Memory B cell (primary cell): ENCODE data around the gene CYP4B1.

ENCODE experiments used
- ATAC-seq: fragments of 150-1000 bp; cut with Tn5 transposase; 2 replicates; pipeline ENCODE4 v1.10.0; 2021; ENCODE audit warnings: low read depth, mild to moderate bottlenecking, moderate library complexity
- DNase-seq, 2 donors: peaks; one replicate each; pipeline ENCODE4 v3.0.0; 2022; ENCODE audit warnings: low spot score in 2 of 2
- H3K27ac Mint-ChIP-seq: one replicate; pipeline ENCODE4 v1.8.0; 2022; ENCODE audit warnings: mild to moderate bottlenecking, moderate library complexity, mixed read lengths
- H3K27me3 Mint-ChIP-seq: one replicate; pipeline ENCODE4 v1.8.0; 2022; ENCODE audit warnings: mixed read lengths
- H3K36me3 Mint-ChIP-seq: one replicate; pipeline ENCODE4 v1.8.0; 2022; ENCODE audit warnings: mild to moderate bottlenecking, mixed read lengths
- H3K4me1 Mint-ChIP-seq: one replicate; pipeline ENCODE4 v1.8.0; 2022; ENCODE audit warnings: mixed read lengths
- H3K4me3 Mint-ChIP-seq: one replicate; pipeline ENCODE4 v1.8.0; 2022; ENCODE audit warnings: mild to moderate bottlenecking, moderate library complexity, mixed read lengths
- H3K9me3 Mint-ChIP-seq: one replicate; pipeline ENCODE4 v1.8.0; 2022; ENCODE audit warnings: mixed read lengths

CYP4B1 gene

DNA sequence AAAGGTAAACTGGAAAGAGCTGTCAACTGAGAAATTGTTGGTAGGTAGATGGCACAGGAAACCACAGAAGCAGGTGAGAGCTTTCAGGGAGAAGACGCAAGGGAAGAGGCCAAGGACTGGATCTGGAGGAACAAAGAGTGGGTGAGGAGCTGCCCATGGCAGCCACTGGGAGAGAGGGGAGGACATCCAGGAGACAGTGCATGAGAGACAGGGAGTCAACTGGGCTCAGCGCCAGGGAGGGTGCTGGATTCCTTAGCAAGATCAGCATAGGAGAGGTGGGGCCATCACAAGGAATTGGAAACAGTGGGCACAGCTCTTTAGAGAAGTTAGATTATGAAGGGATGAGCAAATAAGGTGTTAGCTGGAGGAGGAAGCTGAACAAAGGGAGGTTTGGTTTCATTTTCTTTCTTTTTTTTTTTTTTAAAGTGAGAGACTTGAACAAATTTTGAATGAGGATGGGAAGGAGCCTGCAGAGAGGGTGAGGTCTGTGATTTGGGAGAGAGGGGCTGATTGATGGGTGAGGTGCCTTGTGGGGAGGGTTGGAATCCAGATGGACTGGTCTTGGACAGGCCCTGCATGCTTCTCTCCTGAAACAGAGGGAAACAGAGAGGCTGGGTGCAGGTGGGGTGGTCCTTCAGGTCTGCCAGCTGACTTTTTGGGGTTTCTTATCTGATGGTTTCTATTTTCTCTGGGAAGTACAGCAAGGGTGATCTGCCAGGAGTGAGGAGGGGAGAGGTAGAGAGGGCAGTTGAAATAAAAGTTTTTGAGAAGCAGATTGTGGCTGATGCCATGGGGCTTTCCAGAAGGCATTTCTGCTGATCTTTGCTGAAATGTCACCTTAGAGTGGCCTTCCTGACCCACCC, 5.4 kb downstream of the CYP4B1 start:
- ATAC-seq (no peak), DNase-seq (no peak)
- no peak overlapping the region for H3K4me3 Mint-ChIP-seq
- H3K4me1 Mint-ChIP-seq: no peaks in the 10 kb centered on the region
- no peak overlapping the region for H3K27ac Mint-ChIP-seq
- H3K9me3 Mint-ChIP-seq: peaks cover 3% of the 10 kb centered on the region
- peaks cover 5% of the 10 kb centered on the region for H3K27me3 Mint-ChIP-seq
- H3K36me3 Mint-ChIP-seq: no peaks in the 10 kb centered on the region

DNA sequence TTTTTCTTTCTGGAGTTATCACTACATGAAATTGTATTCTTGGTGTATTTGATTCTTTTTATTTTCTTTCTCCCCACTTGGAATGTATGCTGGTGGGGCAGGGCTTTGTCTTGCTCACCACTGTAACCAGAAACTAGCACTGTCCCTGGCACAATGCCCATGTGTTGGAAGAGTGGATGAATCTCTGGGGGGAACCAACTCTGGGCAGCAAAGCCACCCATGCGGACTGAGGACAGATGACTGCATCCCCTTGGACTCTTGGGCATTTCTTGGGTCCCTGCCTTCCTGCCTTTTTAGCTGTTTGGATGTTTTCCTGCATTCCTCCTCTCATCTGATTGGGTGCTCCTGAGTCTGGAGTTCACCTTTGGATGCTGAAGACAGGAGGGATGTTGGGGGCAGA, 6.1 kb downstream of the CYP4B1 start:
- DNase-seq: no peak
- H3K27me3 Mint-ChIP-seq: peaks cover 5% of the 10 kb centered on the region
- H3K4me3 Mint-ChIP-seq: no peak overlapping the region
- no peak overlapping the region for H3K27ac Mint-ChIP-seq
- H3K9me3 Mint-ChIP-seq: peaks cover 3% of the 10 kb centered on the region
- ATAC-seq: no peak
- H3K4me1 Mint-ChIP-seq: no peaks in the 10 kb centered on the region
- H3K36me3 Mint-ChIP-seq: no peaks in the 10 kb centered on the region

DNA sequence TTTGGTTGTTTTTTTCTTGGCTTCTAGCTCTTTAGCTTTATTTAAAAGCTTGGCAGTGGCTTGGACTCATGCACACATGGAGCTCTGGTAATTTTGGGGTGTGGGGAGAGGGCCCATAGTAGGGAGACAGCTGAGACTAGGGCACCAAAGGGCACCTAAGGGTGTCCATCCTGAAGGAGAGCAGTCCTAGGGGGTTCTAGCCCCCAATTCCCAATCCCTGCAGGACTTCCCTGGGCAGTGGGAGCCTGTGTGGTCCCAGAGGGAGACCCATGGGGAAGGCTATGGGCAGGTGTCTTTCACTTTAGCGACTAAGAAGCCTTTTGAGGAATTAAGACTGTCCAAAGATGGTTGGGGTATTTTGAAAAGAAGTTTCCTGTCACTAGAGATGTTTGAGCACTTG, 6.9 kb downstream of the CYP4B1 start:
- Mint-ChIP-seq H3K27me3 (peaks cover 5% of the 10 kb centered on the region), H3K9me3 (peaks cover 3% of the 10 kb centered on the region), H3K4me3 (no peak overlapping the region), H3K4me1 (no peaks in the 10 kb centered on the region), H3K36me3 (no peaks in the 10 kb centered on the region), H3K27ac (no peak overlapping the region)
- ATAC-seq (no peak), DNase-seq (no peak)

DNA sequence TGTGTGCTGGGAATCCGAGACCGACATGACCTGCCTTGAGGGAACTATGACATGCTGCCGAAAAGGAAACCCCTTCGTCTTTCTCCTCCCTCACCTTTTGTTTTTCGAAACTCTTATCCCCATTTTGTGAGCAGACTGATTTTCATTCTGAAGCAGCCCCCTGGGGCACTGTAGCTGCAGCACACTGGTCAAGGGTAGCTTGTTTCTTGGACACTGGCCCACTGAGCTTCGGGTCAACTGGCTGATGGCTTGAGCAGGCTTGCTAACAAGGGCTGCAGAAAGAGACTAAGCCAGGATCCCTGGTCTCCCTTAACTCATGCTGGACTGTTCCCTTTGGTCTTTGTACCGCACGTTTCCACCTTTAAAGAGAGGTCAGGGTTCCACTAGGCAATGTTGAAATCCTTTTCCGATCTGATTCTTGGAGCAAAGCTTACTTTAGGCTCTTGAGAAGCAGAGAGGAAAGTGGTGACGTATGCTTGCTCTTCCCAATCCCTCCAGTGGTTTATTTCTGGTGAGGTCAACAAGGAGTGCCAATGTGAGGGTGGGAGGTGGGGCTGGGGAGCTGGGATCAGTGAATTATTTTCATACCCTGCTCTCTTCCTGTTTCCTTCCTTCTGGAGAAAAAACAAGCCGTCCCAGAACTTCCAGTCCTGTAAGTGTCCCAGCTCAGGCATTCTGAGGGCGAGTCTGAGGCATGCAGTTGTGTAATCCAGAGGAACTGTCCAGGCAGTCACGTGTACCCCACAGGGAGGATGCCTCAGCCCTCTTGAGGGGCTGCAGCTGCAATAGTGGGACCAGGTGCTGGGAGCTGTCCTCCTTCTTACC, 7.6 kb downstream of the CYP4B1 start:
- H3K9me3 Mint-ChIP-seq: peaks cover 3% of the 10 kb centered on the region
- DNase-seq (no peak), ATAC-seq (no peak)
- H3K27ac Mint-ChIP-seq: no peak overlapping the region
- H3K27me3 Mint-ChIP-seq: peaks cover 3% of the 10 kb centered on the region
- H3K4me3 Mint-ChIP-seq: no peak overlapping the region
- H3K4me1 Mint-ChIP-seq: no peaks in the 10 kb centered on the region
- H3K36me3 Mint-ChIP-seq: no peaks in the 10 kb centered on the region

DNA sequence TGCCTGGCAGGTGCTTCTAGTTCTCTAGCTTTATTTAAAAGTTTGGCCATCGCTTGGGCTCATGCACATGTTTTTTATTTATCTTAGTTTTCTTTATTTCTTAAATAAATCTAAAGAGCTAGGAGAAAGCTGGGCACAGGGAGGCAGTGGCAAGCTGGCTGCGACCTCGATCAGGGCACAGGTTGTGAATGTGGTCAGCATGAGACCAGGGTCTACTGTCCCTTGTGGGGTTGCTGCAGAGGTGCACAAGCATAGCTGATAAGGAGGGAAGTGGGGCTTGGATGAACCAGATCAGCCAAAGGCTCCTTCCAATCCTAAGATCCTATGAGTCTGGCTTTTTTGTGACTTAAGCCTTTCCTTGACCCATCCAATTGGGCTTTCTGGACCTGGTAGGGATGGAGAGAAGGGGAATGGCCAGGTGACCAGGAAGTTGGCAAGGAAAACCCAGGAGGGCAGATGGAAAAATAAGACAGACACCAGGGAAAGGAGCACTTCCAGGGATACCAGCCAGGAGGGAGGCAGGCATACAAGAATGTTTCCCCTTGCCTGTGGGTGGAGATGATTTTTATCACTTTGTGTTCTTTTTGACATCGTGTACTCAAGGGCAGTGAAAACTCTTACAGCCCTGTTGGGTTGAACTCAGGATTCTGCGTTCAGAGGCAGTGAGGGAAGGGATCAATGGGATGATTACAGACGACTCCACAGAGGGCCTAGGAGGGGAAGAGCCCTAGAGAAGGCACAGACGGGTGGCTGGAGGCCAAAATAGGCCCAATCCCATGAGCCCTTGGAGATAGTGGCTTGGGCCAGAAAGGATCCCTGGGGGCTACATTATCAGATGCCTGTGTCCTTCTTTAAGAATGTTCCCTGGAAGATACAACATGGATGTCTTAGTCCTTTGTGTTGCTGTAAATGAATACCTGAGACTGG, 8.5 kb downstream of the CYP4B1 start:
- Mint-ChIP-seq H3K36me3 (no peaks in the 10 kb centered on the region), H3K4me1 (no peaks in the 10 kb centered on the region), H3K27me3 (peaks cover 3% of the 10 kb centered on the region), H3K27ac (no peak overlapping the region), H3K9me3 (peaks cover 3% of the 10 kb centered on the region), H3K4me3 (no peak overlapping the region)
- ATAC-seq (no peak), DNase-seq (no peak)

DNA sequence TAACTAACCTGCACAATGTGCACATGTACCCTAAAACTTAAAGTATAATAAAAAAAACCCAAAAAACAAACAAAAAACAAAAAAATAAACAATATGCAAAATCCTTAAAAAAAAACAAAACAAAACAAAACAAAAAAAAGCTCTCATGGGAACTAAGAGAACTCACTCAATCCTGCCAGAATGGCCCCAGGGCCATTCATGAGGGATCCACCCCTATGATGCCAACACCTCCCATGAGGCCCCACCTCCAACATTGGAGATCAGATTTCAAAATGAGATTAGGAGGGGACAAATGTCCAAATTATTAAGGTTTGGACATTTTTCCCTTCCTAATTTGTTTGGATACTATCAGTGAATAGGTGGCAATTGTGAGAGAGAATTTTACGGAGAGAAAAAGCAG, 10.2 kb downstream of the CYP4B1 start:
- no peaks in the 10 kb centered on the region for H3K36me3 Mint-ChIP-seq
- no peak overlapping the region for H3K4me3 Mint-ChIP-seq
- peaks cover 3% of the 10 kb centered on the region for H3K27me3 Mint-ChIP-seq
- no peak overlapping the region for H3K27ac Mint-ChIP-seq
- no peaks in the 10 kb centered on the region for H3K4me1 Mint-ChIP-seq
- DNase-seq: no peak
- no peak for ATAC-seq
- peaks cover 3% of the 10 kb centered on the region for H3K9me3 Mint-ChIP-seq

GRCh38 chr1:46809904-46810303, 11.1 kb downstream of the CYP4B1 start:
- DNase-seq: no peak
- no peak overlapping the region for H3K4me3 Mint-ChIP-seq
- no peak for ATAC-seq
- H3K36me3 Mint-ChIP-seq: no peaks in the 10 kb centered on the region
- H3K27ac Mint-ChIP-seq: no peak overlapping the region
- peaks cover 3% of the 10 kb centered on the region for H3K9me3 Mint-ChIP-seq
- H3K27me3 Mint-ChIP-seq: peaks cover 2% of the 10 kb centered on the region
- H3K4me1 Mint-ChIP-seq: no peaks in the 10 kb centered on the region

GRCh38 chr1:46810596-46810995, 11.8 kb downstream of the CYP4B1 start:
- ATAC-seq (no peak), DNase-seq (no peak)
- Mint-ChIP-seq H3K9me3 (peaks cover 3% of the 10 kb centered on the region), H3K27me3 (peaks cover 2% of the 10 kb centered on the region), H3K4me3 (no peak overlapping the region), H3K27ac (no peak overlapping the region), H3K4me1 (no peaks in the 10 kb centered on the region), H3K36me3 (no peaks in the 10 kb centered on the region)

DNA sequence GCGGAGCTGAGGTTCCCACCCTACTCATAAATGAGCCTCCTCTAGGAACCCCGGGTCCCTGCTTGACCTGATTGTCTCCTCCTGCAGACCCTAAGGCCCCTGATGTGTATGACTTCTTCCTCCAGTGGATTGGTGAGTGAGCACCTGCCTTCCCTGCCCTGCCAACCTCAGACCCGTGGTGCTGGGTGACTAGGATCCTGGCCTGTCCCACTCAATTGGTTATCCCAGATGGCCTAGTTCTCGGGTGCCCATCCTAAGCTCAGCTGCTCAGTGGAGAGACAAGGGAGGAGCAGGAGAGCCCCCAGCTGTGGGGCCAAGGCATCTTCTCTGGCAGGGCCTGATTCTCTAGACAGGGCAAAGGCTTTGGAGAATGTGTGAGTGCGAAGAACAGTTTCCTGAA, 12.2 kb downstream of the CYP4B1 start:
- no peak overlapping the region for H3K4me3 Mint-ChIP-seq
- H3K36me3 Mint-ChIP-seq: no peaks in the 10 kb centered on the region
- no peak for DNase-seq
- peaks cover 4% of the 10 kb centered on the region for H3K27me3 Mint-ChIP-seq
- H3K9me3 Mint-ChIP-seq: peaks cover 3% of the 10 kb centered on the region
- H3K27ac Mint-ChIP-seq: no peak overlapping the region
- ATAC-seq: no peak
- H3K4me1 Mint-ChIP-seq: no peaks in the 10 kb centered on the region

- no peak overlapping the region for H3K4me3 Mint-ChIP-seq
- no peak overlapping the region for H3K27ac Mint-ChIP-seq
- ATAC-seq: no peak
- H3K27me3 Mint-ChIP-seq: peaks cover 3% of the 10 kb centered on the region
- peaks cover 3% of the 10 kb centered on the region for H3K9me3 Mint-ChIP-seq
- H3K36me3 Mint-ChIP-seq: no peaks in the 10 kb centered on the region
- no peaks in the 10 kb centered on the region for H3K4me1 Mint-ChIP-seq
- no peak for DNase-seq
These were observed 13.5 kb downstream of the CYP4B1 start for GRCh38 chr1:46812065-46812963.

DNA sequence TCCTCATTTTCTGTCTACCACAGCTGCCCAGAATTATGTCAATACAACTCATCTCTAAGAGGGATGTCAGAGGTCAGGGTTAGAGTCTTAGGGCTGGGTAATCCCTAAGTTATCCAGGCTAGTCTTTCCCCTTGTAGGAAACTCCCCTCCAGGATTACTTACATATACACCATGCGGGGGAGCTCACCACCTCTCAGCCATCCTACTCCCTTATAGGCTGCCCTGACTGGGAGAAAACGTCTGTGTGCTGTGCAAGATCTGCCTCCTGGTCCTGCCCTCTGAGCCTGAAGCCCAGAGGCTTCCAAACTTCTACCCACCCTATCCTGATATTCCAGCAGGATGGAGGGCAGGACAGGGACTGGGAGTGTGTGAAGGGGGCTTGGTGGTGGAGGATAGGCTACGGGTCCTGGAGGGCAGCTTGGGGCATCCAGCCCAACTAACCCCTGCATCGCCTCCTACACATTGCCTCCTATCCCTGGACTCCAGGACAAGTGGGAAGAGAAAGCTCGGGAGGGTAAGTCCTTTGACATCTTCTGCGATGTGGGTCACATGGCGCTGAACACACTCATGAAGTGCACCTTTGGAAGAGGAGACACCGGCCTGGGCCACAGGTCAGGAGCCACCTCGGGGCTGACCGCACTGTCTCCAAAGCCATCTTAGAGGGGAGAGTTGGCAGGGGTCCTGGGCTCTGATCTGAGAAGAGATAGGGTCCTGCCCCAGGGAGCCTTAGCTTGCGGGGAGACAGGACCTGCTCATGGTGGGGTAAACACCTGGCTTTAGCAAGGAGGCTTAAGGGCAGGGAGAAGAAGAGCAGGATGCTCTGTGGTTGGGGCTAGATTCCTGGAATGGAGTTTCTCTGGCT, 14.4 kb downstream of the CYP4B1 start:
- H3K4me3 Mint-ChIP-seq: no peak overlapping the region
- ATAC-seq: no peak
- H3K27ac Mint-ChIP-seq: no peak overlapping the region
- H3K27me3 Mint-ChIP-seq: peaks cover 4% of the 10 kb centered on the region
- no peak for DNase-seq
- no peaks in the 10 kb centered on the region for H3K4me1 Mint-ChIP-seq
- no peaks in the 10 kb centered on the region for H3K36me3 Mint-ChIP-seq
- H3K9me3 Mint-ChIP-seq: no peaks in the 10 kb centered on the region

DNA sequence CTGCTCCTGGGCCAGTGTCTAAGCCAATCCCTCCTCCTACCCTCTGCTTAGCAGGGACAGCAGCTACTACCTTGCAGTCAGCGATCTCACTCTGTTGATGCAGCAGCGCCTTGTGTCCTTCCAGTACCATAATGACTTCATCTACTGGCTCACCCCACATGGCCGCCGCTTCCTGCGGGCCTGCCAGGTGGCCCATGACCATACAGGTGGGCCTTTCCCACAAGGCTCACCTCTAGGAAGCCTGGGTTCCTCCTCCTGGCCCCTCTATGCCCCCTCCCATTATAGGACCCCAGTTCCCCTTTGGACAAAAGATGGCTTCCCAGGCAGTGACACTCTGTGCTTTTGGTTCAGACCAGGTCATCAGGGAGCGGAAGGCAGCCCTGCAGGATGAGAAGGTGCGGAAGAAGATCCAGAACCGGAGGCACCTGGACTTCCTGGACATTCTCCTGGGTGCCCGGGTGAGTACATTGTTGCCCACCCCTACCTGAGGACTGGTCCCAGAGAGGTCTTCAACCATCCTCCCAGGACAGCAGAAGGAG, 15.1 kb downstream of the CYP4B1 start:
- no peaks in the 10 kb centered on the region for H3K36me3 Mint-ChIP-seq
- H3K4me1 Mint-ChIP-seq: no peaks in the 10 kb centered on the region
- H3K9me3 Mint-ChIP-seq: no peaks in the 10 kb centered on the region
- H3K4me3 Mint-ChIP-seq: no peak overlapping the region
- DNase-seq (no peak), ATAC-seq (no peak)
- H3K27ac Mint-ChIP-seq: no peak overlapping the region
- H3K27me3 Mint-ChIP-seq: peaks cover 4% of the 10 kb centered on the region
